ENCODE results near the gene ACSL1.

The ACSL1 gene

GRCh38 chr4:184775854-184776555 lies 49.8 kb downstream of the ACSL1 start:
- no peak for DNase-seq
- Mint-ChIP-seq H3K4me3 (no peak overlapping the region), H3K27ac (no peak overlapping the region), H3K36me3 (ENCODE audit: low read depth) (peaks cover 64% of the 10 kb centered on the region), H3K27me3 (no peaks in the 10 kb centered on the region), H3K9me3 (peaks cover 4% of the 10 kb centered on the region), H3K4me1 (ENCODE audit: low read depth) (no peaks in the 10 kb centered on the region)

- H3K4me1 Mint-ChIP-seq (ENCODE audit: low read depth), result no peaks in the 10 kb centered on the region
- H3K27ac Mint-ChIP-seq, result no peak overlapping the region
- DNase-seq, result no peak
- no peaks in the 10 kb centered on the region for H3K27me3 Mint-ChIP-seq
- peaks cover 63% of the 10 kb centered on the region for H3K36me3 Mint-ChIP-seq (ENCODE audit: low read depth)
- peaks cover under 1% of the 10 kb centered on the region for H3K9me3 Mint-ChIP-seq
- no peak overlapping the region for H3K4me3 Mint-ChIP-seq
Measured at GRCh38 chr4:184774152-184774551, 51.6 kb downstream of the ACSL1 start.

- DNase-seq, result no peak
- Mint-ChIP-seq H3K36me3 (ENCODE audit: low read depth) (peaks cover 74% of the 10 kb centered on the region), H3K4me3 (no peak overlapping the region), H3K9me3 (no peaks in the 10 kb centered on the region), H3K4me1 (ENCODE audit: low read depth) (no peaks in the 10 kb centered on the region), H3K27me3 (no peaks in the 10 kb centered on the region), H3K27ac (no peak overlapping the region)
Measured at GRCh38 chr4:184771416-184771815, 54.4 kb downstream of the ACSL1 start.

GRCh38 chr4:184769141-184769765 lies 56.5 kb downstream of the ACSL1 start:
- Mint-ChIP-seq H3K27me3 (no peaks in the 10 kb centered on the region), H3K36me3 (ENCODE audit: low read depth) (peaks cover 83% of the 10 kb centered on the region), H3K4me1 (ENCODE audit: low read depth) (no peaks in the 10 kb centered on the region), H3K27ac (no peak overlapping the region), H3K9me3 (no peaks in the 10 kb centered on the region), H3K4me3 (no peak overlapping the region)
- DNase-seq, result no peak

GRCh38 chr4:184768296-184768695 lies 57.5 kb downstream of the ACSL1 start:
- Mint-ChIP-seq H3K9me3 (no peaks in the 10 kb centered on the region), H3K36me3 (ENCODE audit: low read depth) (peaks cover 83% of the 10 kb centered on the region), H3K27me3 (no peaks in the 10 kb centered on the region), H3K27ac (no peak overlapping the region), H3K4me1 (ENCODE audit: low read depth) (peaks cover 4% of the 10 kb centered on the region), H3K4me3 (no peak overlapping the region)
- no peak for DNase-seq

GRCh38 chr4:184766446-184766845 lies 59.3 kb downstream of the ACSL1 start:
- peaks cover 86% of the 10 kb centered on the region for H3K36me3 Mint-ChIP-seq (ENCODE audit: low read depth)
- H3K27me3 Mint-ChIP-seq, result no peaks in the 10 kb centered on the region
- no peaks in the 10 kb centered on the region for H3K9me3 Mint-ChIP-seq
- DNase-seq, result no peak
- no peak overlapping the region for H3K4me3 Mint-ChIP-seq
- H3K27ac Mint-ChIP-seq, result no peak overlapping the region
- peaks cover 22% of the 10 kb centered on the region for H3K4me1 Mint-ChIP-seq (ENCODE audit: low read depth)

GRCh38 chr4:184765473-184766340 lies 60.1 kb downstream of the ACSL1 start:
- H3K27ac Mint-ChIP-seq, result no peak overlapping the region
- no peak overlapping the region for H3K4me3 Mint-ChIP-seq
- no peaks in the 10 kb centered on the region for H3K27me3 Mint-ChIP-seq
- H3K9me3 Mint-ChIP-seq, result no peaks in the 10 kb centered on the region
- DNase-seq, result no peak
- H3K36me3 Mint-ChIP-seq (ENCODE audit: low read depth), result peaks cover 94% of the 10 kb centered on the region
- peaks cover 23% of the 10 kb centered on the region for H3K4me1 Mint-ChIP-seq (ENCODE audit: low read depth)

- no peak for DNase-seq
- Mint-ChIP-seq H3K9me3 (no peaks in the 10 kb centered on the region), H3K27ac (peak overlapping the region; percentile 38), H3K36me3 (ENCODE audit: low read depth) (peaks cover 97% of the 10 kb centered on the region), H3K27me3 (no peaks in the 10 kb centered on the region), H3K4me1 (ENCODE audit: low read depth) (peaks cover 23% of the 10 kb centered on the region), H3K4me3 (no peak overlapping the region)
Measured at GRCh38 chr4:184764601-184765000, 61.2 kb downstream of the ACSL1 start.

GRCh38 chr4:184763150-184763780 lies 62.5 kb downstream of the ACSL1 start:
- H3K4me1 Mint-ChIP-seq (ENCODE audit: low read depth), result peaks cover 23% of the 10 kb centered on the region
- H3K36me3 Mint-ChIP-seq (ENCODE audit: low read depth), result peaks cover 94% of the 10 kb centered on the region
- peak overlapping the region; percentile 7 for H3K27ac Mint-ChIP-seq
- no peak for DNase-seq
- H3K4me3 Mint-ChIP-seq, result no peak overlapping the region
- H3K9me3 Mint-ChIP-seq, result no peaks in the 10 kb centered on the region
- H3K27me3 Mint-ChIP-seq, result no peaks in the 10 kb centered on the region

- H3K36me3 Mint-ChIP-seq (ENCODE audit: low read depth), result peaks cover 91% of the 10 kb centered on the region
- H3K4me1 Mint-ChIP-seq (ENCODE audit: low read depth), result peaks cover 23% of the 10 kb centered on the region
- peak overlapping the region; percentile 41 for H3K4me3 Mint-ChIP-seq
- H3K27me3 Mint-ChIP-seq, result no peaks in the 10 kb centered on the region
- peak overlapping the region; percentile 91 for H3K27ac Mint-ChIP-seq
- no peaks in the 10 kb centered on the region for H3K9me3 Mint-ChIP-seq
- DNase-seq, result peak; percentile 59
Measured at GRCh38 chr4:184762100-184762499, 63.7 kb downstream of the ACSL1 start.

- no peaks in the 10 kb centered on the region for H3K9me3 Mint-ChIP-seq
- H3K27ac Mint-ChIP-seq, result no peak overlapping the region
- no peak for DNase-seq
- peaks cover 93% of the 10 kb centered on the region for H3K36me3 Mint-ChIP-seq (ENCODE audit: low read depth)
- H3K4me3 Mint-ChIP-seq, result no peak overlapping the region
- no peaks in the 10 kb centered on the region for H3K27me3 Mint-ChIP-seq
- H3K4me1 Mint-ChIP-seq (ENCODE audit: low read depth), result peaks cover 23% of the 10 kb centered on the region
Measured at GRCh38 chr4:184760681-184761080, 65.1 kb downstream of the ACSL1 start.

GRCh38 chr4:184757810-184758209 lies 68.0 kb downstream of the ACSL1 start:
- Mint-ChIP-seq H3K36me3 (ENCODE audit: low read depth) (peaks cover 89% of the 10 kb centered on the region), H3K9me3 (no peaks in the 10 kb centered on the region), H3K27ac (no peak overlapping the region), H3K27me3 (no peaks in the 10 kb centered on the region), H3K4me3 (no peak overlapping the region), H3K4me1 (ENCODE audit: low read depth) (peaks cover 15% of the 10 kb centered on the region)
- no peak for DNase-seq

GRCh38 chr4:184756399-184756798 lies 69.4 kb downstream of the ACSL1 start:
- Mint-ChIP-seq H3K27ac (no peak overlapping the region), H3K36me3 (ENCODE audit: low read depth) (peaks cover 77% of the 10 kb centered on the region)

GRCh38 chr4:184755278-184755677 lies 70.5 kb downstream of the ACSL1 start:
- no peak for DNase-seq
- H3K9me3 Mint-ChIP-seq, result no peaks in the 10 kb centered on the region
- H3K4me1 Mint-ChIP-seq (ENCODE audit: low read depth), result no peaks in the 10 kb centered on the region
- no peak overlapping the region for H3K27ac Mint-ChIP-seq
- peaks cover 66% of the 10 kb centered on the region for H3K36me3 Mint-ChIP-seq (ENCODE audit: low read depth)
- H3K4me3 Mint-ChIP-seq, result no peak overlapping the region
- no peaks in the 10 kb centered on the region for H3K27me3 Mint-ChIP-seq

More at GRCh38 chr4:184756399-184756798, 69.4 kb downstream of the ACSL1 start:
- Mint-ChIP-seq H3K4me3 (no peak overlapping the region), H3K27me3 (no peaks in the 10 kb centered on the region), H3K4me1 (ENCODE audit: low read depth) (peaks cover under 1% of the 10 kb centered on the region), H3K9me3 (no peaks in the 10 kb centered on the region)
- no peak for DNase-seq
